Psoas muscle (tissue), 8 donors: Measurements from ENCODE around the gene RELL1. TPM values are rescaled to one million over a fixed set of nuclear protein-coding genes. Genes with fewer than 3 reads are reported as not detected.

Experiments used
- ATAC-seq, 4 donors: fragments of 200-7000 bp; cut with Tn5 transposase; one replicate each; pipeline ENCODE4 v1.9.1; 2020; ENCODE audit warnings: moderate library complexity in 3 of 4, mild to moderate bottlenecking in 2 of 4
- DNase-seq, 2 donors: peaks; one replicate each; pipeline ENCODE4 v3.0.0-alpha.2; 2020
- H3K27ac ChIP-seq: fragments of 200-600 bp; one replicate; pipeline ENCODE4 v1.8.0; 2022
- H3K27me3 ChIP-seq, 3 donors: fragments of 200-600 bp in 1 of 3; one replicate each; pipeline versions ENCODE4 v1.6.1 to v1.8.0; 2013 to 2022; ENCODE audit warnings: low read length in 2 of 3, mild to moderate bottlenecking in 2 of 3, moderate library complexity in 1 of 3; ENCODE audit not compliant: insufficient read depth in 3 of 3
- H3K36me3 ChIP-seq, 2 donors: fragments of 200-600 bp in 1 of 2; one replicate each; pipeline versions ENCODE4 v1.6.1 to v1.8.0; 2013 to 2022; ENCODE audit warnings: low read depth in 1 of 2, mild to moderate bottlenecking in 1 of 2, moderate library complexity in 1 of 2; ENCODE audit not compliant: insufficient read depth in 1 of 2
- H3K4me1 ChIP-seq: fragments of 200-600 bp; one replicate; pipeline ENCODE4 v1.8.0; 2022
- H3K4me3 ChIP-seq: fragments of 200-600 bp; one replicate; pipeline ENCODE4 v1.8.0; 2022; ENCODE audit warnings: mild to moderate bottlenecking
- H3K9me3 ChIP-seq: fragments of 200-600 bp; one replicate; pipeline ENCODE4 v1.8.0; 2022
- WGBS, 3 donors: extraction: QIAGEN DNeasy Blood & Tissue Kit; methylation state at CpG; one replicate each; pipeline versions ENCODE4 v1.1.6 to v1.1.7; 2013; 5-methylcytosine and 5-hydroxymethylcytosine counted together
- intact Hi-C, 2 donors: fragments of 100-400 bp; cut with DNase I; formaldehyde crosslinking; loops; one replicate each; pipeline versions ENCODE4 v1.11.0 to v1.14.2; 2022
- polyA plus RNA-seq, 3 donors: library from polyadenylated mRNA; stranded (reverse); fragments of 200-250 nt; gene quantifications; one replicate each; pipeline ENCODE4 v1.2.3, GENCODE V29; 2013
- total RNA-seq, 4 donors: library from RNA; stranded (reverse); fragmentation: NEBNext Ultra II Directional in 2 of 4; extraction: Animal tissue kit (Norgen Biotek cat#: 25700) in 2 of 4; gene quantifications; one replicate each; pipeline versions ENCODE4 v1.2.1 to v1.2.4, GENCODE V29; 2021 to 2023
- TF ChIP-seq, protein P1 (sequence below): fragments of 200-600 bp; IDR thresholded peaks from one replicate; pipeline ENCODE4 v1.8.0; 2022; ENCODE audit warnings: antibody characterized with exemption
- donor health status: healthy with polysubstance abuse.
- donor health status: DM: no; HTN: no; CAD: no; lungs with moderate emphysema.
- donor health status: Bipolar disorder and iron deficiency.
- donor health status: healthy.
- donor health status: DM: yes; HTN: yes; CAD: no.
- donor health status: DM: no; HTN: no; CAD: no.
- donor health status: DM: no; HTN: no; CAD: no.
- donor health status: DM: yes; HTN: yes; CAD: no.

RELL1 gene
- total and polyA plus RNA-seq, 7 donors, result 2.3 to 35.7 (median 21.0) TPM

DNA sequence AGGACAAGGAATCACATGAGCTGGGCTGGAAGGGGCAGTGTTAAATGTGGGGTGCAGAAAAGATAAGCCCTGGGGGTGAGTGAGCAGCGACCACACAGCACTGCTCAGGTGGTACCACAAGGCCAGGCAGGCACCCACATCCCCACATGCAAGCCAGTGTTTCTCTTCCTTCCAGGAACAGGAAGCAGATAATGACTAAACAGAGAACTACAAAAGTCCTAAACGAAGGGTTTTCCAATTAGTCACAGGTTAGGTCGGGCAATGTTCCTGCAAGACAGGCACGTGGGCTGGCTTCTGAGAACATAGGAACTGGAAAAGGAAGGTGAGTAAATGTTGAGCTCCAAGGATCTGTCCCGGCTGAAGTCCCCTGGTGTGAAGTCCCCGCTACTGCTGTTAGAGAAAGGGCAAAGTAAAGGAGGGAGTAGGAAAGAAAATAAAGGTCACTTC is 19.5 kb downstream of the RELL1 start:
- H3K27ac ChIP-seq, result peak overlapping the region; percentile 78
- peaks cover 59% of the 10 kb centered on the region for H3K4me1 ChIP-seq
- H3K4me3 ChIP-seq, result no peak overlapping the region
- intact Hi-C loops, result loop anchor here (1.0 to 5.0 kb wide), 3 partner anchors 18 to 39 kb away; no protein-coding TSS in a partner anchor
- no peaks in the 10 kb centered on the region for H3K9me3 ChIP-seq
- DNase-seq, result peak; percentile 50 to 67
- TF ChIP-seq, protein P1, sequence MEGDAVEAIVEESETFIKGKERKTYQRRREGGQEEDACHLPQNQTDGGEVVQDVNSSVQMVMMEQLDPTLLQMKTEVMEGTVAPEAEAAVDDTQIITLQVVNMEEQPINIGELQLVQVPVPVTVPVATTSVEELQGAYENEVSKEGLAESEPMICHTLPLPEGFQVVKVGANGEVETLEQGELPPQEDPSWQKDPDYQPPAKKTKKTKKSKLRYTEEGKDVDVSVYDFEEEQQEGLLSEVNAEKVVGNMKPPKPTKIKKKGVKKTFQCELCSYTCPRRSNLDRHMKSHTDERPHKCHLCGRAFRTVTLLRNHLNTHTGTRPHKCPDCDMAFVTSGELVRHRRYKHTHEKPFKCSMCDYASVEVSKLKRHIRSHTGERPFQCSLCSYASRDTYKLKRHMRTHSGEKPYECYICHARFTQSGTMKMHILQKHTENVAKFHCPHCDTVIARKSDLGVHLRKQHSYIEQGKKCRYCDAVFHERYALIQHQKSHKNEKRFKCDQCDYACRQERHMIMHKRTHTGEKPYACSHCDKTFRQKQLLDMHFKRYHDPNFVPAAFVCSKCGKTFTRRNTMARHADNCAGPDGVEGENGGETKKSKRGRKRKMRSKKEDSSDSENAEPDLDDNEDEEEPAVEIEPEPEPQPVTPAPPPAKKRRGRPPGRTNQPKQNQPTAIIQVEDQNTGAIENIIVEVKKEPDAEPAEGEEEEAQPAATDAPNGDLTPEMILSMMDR, result peak; percentile 28
- 23 to 31% (median 26%) methylated on average over 6 of the region's 6 CpGs for WGBS, 3 donors
- no peaks in the 10 kb centered on the region for H3K36me3 ChIP-seq
- peak; percentile 91 to 96 (median 92) for ATAC-seq
- H3K27me3 ChIP-seq, result no peaks in the 10 kb centered on the region

DNA sequence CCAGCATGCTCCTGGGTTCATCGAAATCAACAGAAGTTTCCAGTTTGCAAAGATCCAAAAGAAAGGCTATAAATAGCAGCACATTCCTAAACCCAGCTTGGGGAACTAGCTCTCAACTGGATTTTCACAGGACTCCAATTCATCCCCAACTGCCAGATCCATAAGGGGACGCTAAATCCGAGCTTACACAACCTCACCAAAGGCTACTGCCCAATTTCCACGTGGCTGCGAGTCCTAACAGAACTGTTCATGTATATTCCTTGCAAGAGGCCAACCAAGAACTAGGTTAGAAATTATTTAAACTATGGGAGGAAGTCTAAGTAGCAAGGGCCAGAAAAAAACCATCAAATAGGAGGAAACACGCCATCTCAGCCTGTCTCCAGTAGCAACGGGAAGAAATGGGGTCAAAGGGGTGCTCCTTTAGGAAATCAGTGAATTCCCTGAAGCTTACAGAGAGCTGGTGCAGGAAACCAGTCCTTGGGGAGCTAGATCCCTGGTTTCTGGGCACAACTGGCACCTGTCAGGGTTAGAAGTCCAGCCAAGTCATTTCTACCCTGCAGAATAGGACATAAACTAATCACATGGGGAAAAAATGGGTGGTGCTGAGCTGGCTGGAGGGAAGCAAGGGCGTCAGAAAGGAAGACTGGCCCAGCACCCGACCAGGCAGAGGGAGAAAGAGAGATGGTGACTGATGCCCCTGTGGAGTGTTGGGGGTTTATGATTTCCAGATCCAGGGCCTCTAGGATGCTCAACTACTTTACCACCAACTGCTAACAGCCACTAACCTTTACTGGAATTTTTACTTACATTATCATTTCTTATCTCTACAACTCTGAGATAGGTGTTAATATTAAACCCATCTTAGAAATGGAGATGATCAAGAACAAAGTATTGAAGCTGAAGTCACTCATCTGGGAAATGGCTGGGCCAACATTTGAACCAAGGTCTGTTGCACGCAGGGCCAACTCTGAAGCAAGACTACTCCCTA is 20.5 kb downstream of the RELL1 start:
- peak overlapping the region; percentile 78 for H3K27ac ChIP-seq
- TF ChIP-seq, protein P1, result no peak
- no peak overlapping the region for H3K4me3 ChIP-seq
- DNase-seq (no peak), ATAC-seq (peak in 2 of 4 donors; percentile 21 to 24)
- H3K36me3 ChIP-seq, result no peaks in the 10 kb centered on the region
- no peaks in the 10 kb centered on the region for H3K9me3 ChIP-seq
- H3K4me1 ChIP-seq, result peaks cover 68% of the 10 kb centered on the region
- 21 to 23% (median 21%) methylated on average over 10 of the region's 10 CpGs for WGBS, 3 donors
- intact Hi-C loops, result loop anchor here (1.0 to 5.0 kb wide), 3 partner anchors 17 to 38 kb away; no protein-coding TSS in a partner anchor
- no peaks in the 10 kb centered on the region for H3K27me3 ChIP-seq

DNA sequence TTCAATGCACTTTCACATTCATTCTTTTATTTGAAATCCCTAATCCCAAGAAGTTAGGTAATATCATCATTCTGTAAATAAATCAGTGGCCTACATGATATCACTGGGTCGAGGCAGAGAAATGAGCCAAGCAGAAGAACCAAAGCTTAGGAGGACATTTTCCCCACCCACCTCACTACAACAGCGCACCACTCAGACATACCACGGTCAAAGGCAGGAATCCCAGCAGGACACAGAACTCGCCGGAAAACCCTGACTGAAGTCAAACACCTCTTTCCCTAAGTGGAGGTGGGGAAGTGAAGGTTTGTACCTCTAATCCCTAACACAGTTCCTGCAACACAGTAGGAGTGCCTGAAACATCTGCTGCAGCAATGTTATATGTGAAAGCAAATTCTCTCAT is 21.5 kb downstream of the RELL1 start:
- ATAC-seq (no peak), DNase-seq (no peak)
- Histone ChIP-seq H3K4me1 (peaks cover 75% of the 10 kb centered on the region), H3K36me3 (no peaks in the 10 kb centered on the region), H3K4me3 (no peak overlapping the region), H3K9me3 (no peaks in the 10 kb centered on the region), H3K27ac (peak overlapping the region; percentile 78), H3K27me3 (no peaks in the 10 kb centered on the region)
- 15 to 33% (median 20%) methylated on average over 5 of the region's 5 CpGs for WGBS, 3 donors
- intact Hi-C loops, result loop anchor here (5.0 kb wide), 1 partner anchor 37 kb away; no protein-coding TSS in a partner anchor
- TF ChIP-seq, protein P1, result no peak

DNA sequence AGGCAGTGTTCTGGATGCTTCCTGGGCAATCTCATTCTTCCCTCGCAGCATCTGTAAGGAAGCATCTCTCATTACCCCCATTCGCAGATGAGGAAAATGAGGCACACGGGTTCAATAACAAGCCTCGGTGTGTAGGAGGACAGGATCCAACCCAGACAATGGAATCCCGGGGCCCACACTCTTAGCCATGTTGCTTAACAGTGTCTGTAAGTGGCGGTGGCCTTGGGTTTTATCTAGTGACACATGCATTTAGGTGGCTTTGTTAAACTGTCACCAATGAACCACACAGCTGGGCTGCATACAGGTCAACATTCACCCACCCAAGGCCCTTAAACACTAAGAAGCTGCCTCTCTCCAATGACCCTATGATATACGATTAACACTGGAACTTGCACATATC is 22.6 kb downstream of the RELL1 start:
- DNase-seq, result no peak
- no peak for ATAC-seq
- no peaks in the 10 kb centered on the region for H3K9me3 ChIP-seq
- peak overlapping the region; percentile 54 for H3K27ac ChIP-seq
- no peaks in the 10 kb centered on the region for H3K27me3 ChIP-seq
- H3K4me1 ChIP-seq, result peaks cover 86% of the 10 kb centered on the region
- intact Hi-C loops, result loop anchor here in 1 of 2 donors (5.0 kb wide), 1 partner anchor 36 kb away; no protein-coding TSS in a partner anchor
- TF ChIP-seq, protein P1, result no peak
- WGBS, 3 donors, result 61 to 70% (median 64%) methylated on average over 7 of the region's 7 CpGs
- H3K4me3 ChIP-seq, result no peak overlapping the region
- no peaks in the 10 kb centered on the region for H3K36me3 ChIP-seq
